HG02973 (cell line): ENCODE measurements around the gene ZNG1A.
A peak's percentile ranks its signal among the peaks of the same experiment; 100 is the strongest.
"Not testable (repeated sequence)": the region's sequence is repeated elsewhere in the genome, so short reads cannot be mapped to it uniquely, and the experiment has no call there.

Experiments used
- ATAC-seq: cut with Tn5 transposase; IDR thresholded peaks from one replicate; pipeline ENCODE4 v1.9.1; 2021; ENCODE audit warnings: moderate library complexity; ENCODE audit not compliant: unreplicated experiment

ZNG1A gene

GRCh38 chr9:98775-99174 is 80.1 kb downstream of the ZNG1A start:
- not testable (repeated sequence) for ATAC-seq

- not testable (repeated sequence) for ATAC-seq
These were observed 83.9 kb downstream of the ZNG1A start for GRCh38 chr9:94992-95391.

GRCh38 chr9:94323-94722 is 84.5 kb downstream of the ZNG1A start:
- ATAC-seq, result not testable (repeated sequence)

GRCh38 chr9:93909-94308 is 84.9 kb downstream of the ZNG1A start:
- not testable (repeated sequence) for ATAC-seq

GRCh38 chr9:90851-91250 is 88.0 kb downstream of the ZNG1A start:
- ATAC-seq, result not testable (repeated sequence)

GRCh38 chr9:88396-89037 is 90.3 kb downstream of the ZNG1A start:
- ATAC-seq, result peak; percentile 54

- not testable (repeated sequence) for ATAC-seq
These were observed 91.0 kb downstream of the ZNG1A start for GRCh38 chr9:87860-88259.

GRCh38 chr9:87105-87504 is 91.8 kb downstream of the ZNG1A start:
- not testable (repeated sequence) for ATAC-seq

- not testable (repeated sequence) for ATAC-seq
These were observed 92.2 kb downstream of the ZNG1A start for GRCh38 chr9:86697-87096.

- ATAC-seq, result not testable (repeated sequence)
These were observed 95.7 kb downstream of the ZNG1A start for GRCh38 chr9:82932-83689.

GRCh38 chr9:78333-78732 is 100.5 kb downstream of the ZNG1A start:
- ATAC-seq, result not testable (repeated sequence)

GRCh38 chr9:76389-76788 is 102.5 kb downstream of the ZNG1A start:
- ATAC-seq, result not testable (repeated sequence)

GRCh38 chr9:73900-74525 is 104.8 kb downstream of the ZNG1A start:
- ATAC-seq, result not testable (repeated sequence)

- not testable (repeated sequence) for ATAC-seq
These were observed 105.6 kb downstream of the ZNG1A start for GRCh38 chr9:73076-73899.
